MCF 10A (cell line): ENCODE data around the gene GPRIN1. TPM values are rescaled to one million over a fixed set of nuclear protein-coding genes. Genes with fewer than 3 reads are reported as not detected.
"Not testable (repeated sequence)": the region's sequence is repeated elsewhere in the genome, so short reads cannot be mapped to it uniquely, and the experiment has no call there.

Experiments
- BruUV-seq: library from RNA; stranded (reverse); fragments of 400-500 nt; replicated peaks from 2 replicates; lab custom pipeline; 2021; lab: Mats Ljungman, UMichigan
- CTCF ChIA-PET: fragments of 300-600 bp; sonication (Branson Sonifier 250); formaldehyde crosslinking; extraction: SDS; loops from one replicate; lab custom pipeline; 2021; ENCODE audit warnings: antibody characterized with exemption, inconsistent platforms; lab: Yijun Ruan, JAX
- POLR2A ChIA-PET: fragments of 300-600, 350-650 bp; sonication (Branson Sonifier 250); formaldehyde crosslinking; extraction: SDS; loops from one replicate; lab custom pipeline; 2020; ENCODE audit warnings: antibody characterized with exemption, inconsistent platforms; lab: Yijun Ruan, JAX
- DNase-seq: peaks from one replicate; pipeline ENCODE4 v3.0.0-alpha.2; 2018; ENCODE audit not compliant: unreplicated experiment
- H3K27ac Mint-ChIP-seq: one replicate; pipeline ENCODE4 v1.8.0; 2022; ENCODE audit warnings: mild to moderate bottlenecking, low read depth, mixed read lengths; ENCODE audit not compliant: unreplicated experiment
- H3K27me3 Mint-ChIP-seq: one replicate; pipeline ENCODE4 v1.8.0; 2022; ENCODE audit warnings: mixed read lengths; ENCODE audit not compliant: insufficient read depth, unreplicated experiment
- H3K36me3 Mint-ChIP-seq: one replicate; pipeline ENCODE4 v1.8.0; 2022; ENCODE audit warnings: mild to moderate bottlenecking, moderate library complexity, mixed read lengths; ENCODE audit not compliant: insufficient read depth, unreplicated experiment
- H3K4me1 Mint-ChIP-seq: one replicate; pipeline ENCODE4 v1.8.0; 2022; ENCODE audit warnings: mixed read lengths; ENCODE audit not compliant: insufficient read depth, unreplicated experiment
- H3K4me3 Mint-ChIP-seq: one replicate; pipeline ENCODE4 v1.8.0; 2022; ENCODE audit warnings: mild to moderate bottlenecking, moderate library complexity, mixed read lengths; ENCODE audit not compliant: unreplicated experiment
- H3K9me3 Mint-ChIP-seq: one replicate; pipeline ENCODE4 v1.8.0; 2022; ENCODE audit warnings: mixed read lengths; ENCODE audit not compliant: unreplicated experiment
- intact Hi-C: fragments of 100-400 bp; cut with micrococcal nuclease; formaldehyde crosslinking; loops from 2 replicates; pipeline ENCODE4 v1.14.1; 2022
- total RNA-seq: library from RNA; stranded (reverse); gene quantifications from 2 replicates; pipeline ENCODE4 v1.2.3, GENCODE V29; 2022
- TF ChIP-seq, protein P1 (sequence below): fragments of 200-600 bp; IDR thresholded peaks from one replicate; pipeline ENCODE4 v1.8.0; 2022; ENCODE audit warnings: antibody characterized with exemption, mild to moderate bottlenecking; ENCODE audit not compliant: unreplicated experiment

GPRIN1 gene
- total RNA-seq, 1 experiment from 2014 or later: 3.0 TPM

DNA sequence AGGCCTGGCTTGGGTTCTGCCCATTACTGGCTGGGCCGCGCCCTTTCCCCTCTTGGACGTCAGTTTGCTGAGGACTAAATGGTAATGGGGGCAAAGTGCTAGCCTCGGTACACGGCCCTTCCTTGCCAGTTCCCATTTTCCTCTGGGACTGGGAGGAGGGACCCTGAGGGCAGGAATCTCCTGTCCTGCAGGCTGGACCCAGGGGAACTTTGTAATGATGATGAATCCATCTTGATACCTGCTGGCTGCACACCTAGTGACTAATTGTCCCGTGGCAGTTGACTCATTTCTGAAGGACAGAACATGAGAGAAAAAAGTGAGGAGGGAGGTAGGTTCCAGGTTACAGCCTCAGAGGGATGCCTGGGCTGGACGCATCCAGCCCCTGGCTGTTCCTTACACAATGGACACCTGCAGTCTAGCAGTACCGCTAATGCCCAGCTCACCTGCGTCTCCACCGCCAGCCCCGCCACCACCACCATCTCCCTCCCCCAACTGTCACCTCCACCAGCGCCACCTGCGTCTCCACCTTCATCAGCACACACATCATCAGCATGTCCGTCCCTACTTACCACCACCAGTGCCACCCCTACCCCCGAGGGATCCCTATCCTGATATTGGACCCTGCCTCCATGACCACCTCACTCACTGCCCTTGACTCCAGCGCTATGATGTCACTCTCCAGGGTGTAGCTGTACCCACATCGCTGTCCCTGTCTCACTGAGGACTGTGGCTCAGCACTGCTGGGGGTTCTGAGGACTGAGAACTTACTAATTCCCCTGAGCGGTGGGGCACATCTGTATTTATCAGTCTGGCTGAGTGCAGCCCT, 56.5 kb downstream of the GPRIN1 start:
- POLR2A ChIA-PET: interaction anchor here (0.6 to 4.1 kb wide), 10 partner anchors 10 to 1135 kb away, joined by 3 to 38 read pairs (median 4); partner anchors contain the start of genes CLTB and RNF44

GRCh38 chr5:176552332-176552869, 57.6 kb downstream of the GPRIN1 start:
- DNase-seq: no peak
- ChIA-PET CTCF (interaction anchor here (0.5 to 3.3 kb wide), 4 partner anchors 14 to 76 kb away, joined by 4 to 22 read pairs (median 6); partner anchors contain the start of gene RNF44), POLR2A (interaction anchor here (0.6 to 4.1 kb wide), 5 partner anchors 9 to 140 kb away, joined by 3 to 38 read pairs (median 5); partner anchors contain the start of genes GPRIN1 and RNF44)
- H3K27me3 Mint-ChIP-seq: no peaks in the 10 kb centered on the region
- H3K4me3 Mint-ChIP-seq: no peak overlapping the region
- TF ChIP-seq, protein P1, sequence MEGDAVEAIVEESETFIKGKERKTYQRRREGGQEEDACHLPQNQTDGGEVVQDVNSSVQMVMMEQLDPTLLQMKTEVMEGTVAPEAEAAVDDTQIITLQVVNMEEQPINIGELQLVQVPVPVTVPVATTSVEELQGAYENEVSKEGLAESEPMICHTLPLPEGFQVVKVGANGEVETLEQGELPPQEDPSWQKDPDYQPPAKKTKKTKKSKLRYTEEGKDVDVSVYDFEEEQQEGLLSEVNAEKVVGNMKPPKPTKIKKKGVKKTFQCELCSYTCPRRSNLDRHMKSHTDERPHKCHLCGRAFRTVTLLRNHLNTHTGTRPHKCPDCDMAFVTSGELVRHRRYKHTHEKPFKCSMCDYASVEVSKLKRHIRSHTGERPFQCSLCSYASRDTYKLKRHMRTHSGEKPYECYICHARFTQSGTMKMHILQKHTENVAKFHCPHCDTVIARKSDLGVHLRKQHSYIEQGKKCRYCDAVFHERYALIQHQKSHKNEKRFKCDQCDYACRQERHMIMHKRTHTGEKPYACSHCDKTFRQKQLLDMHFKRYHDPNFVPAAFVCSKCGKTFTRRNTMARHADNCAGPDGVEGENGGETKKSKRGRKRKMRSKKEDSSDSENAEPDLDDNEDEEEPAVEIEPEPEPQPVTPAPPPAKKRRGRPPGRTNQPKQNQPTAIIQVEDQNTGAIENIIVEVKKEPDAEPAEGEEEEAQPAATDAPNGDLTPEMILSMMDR: no peak
- no peaks in the 10 kb centered on the region for H3K9me3 Mint-ChIP-seq
- H3K27ac Mint-ChIP-seq: peak overlapping the region; percentile 39
- intact Hi-C loops: no loop called here
- no TSS peak for BruUV-seq
- no peaks in the 10 kb centered on the region for H3K36me3 Mint-ChIP-seq
- H3K4me1 Mint-ChIP-seq: peaks cover 31% of the 10 kb centered on the region

More for the DNA sequence above, 56.5 kb downstream of the GPRIN1 start:
- Mint-ChIP-seq H3K36me3 (no peaks in the 10 kb centered on the region), H3K27me3 (no peaks in the 10 kb centered on the region), H3K4me1 (peaks cover 25% of the 10 kb centered on the region), H3K4me3 (peak overlapping the region; percentile 6), H3K9me3 (no peaks in the 10 kb centered on the region), H3K27ac (peak overlapping the region; percentile 39)
- intact Hi-C loops: no loop called here
- TF ChIP-seq, protein P1: no peak
- CTCF ChIA-PET: interaction anchor here (0.6 to 3.3 kb wide), 6 partner anchors 15 to 192 kb away, joined by 3 to 22 read pairs (median 6); partner anchors contain the start of genes RNF44 and TSPAN17
- BruUV-seq: no TSS peak
- DNase-seq: peak; percentile 90

DNA sequence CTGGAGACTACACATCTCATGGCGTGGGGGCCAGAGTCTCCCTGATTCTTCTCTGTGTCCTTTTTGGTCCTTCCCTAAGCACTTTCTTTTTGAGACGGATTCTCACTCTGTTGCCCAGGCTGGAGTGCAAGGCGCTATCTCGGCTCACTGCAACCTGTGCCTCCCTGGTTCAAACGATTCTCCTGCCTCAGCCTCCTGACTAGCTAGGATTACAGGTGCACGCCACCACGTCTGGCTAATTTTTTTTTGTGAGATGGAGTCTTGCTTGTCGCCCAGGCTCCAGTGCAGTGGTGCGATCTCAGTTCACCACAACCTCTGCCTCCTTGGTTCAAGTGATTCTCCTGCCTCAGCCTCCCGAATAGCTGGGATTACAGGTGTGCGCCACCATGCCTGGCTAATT, 59.0 kb downstream of the GPRIN1 start:
- H3K36me3 Mint-ChIP-seq, H3K9me3 Mint-ChIP-seq, H3K4me3 Mint-ChIP-seq, DNase-seq, intact Hi-C loops, H3K27ac Mint-ChIP-seq, BruUV-seq, H3K27me3 Mint-ChIP-seq: not testable (repeated sequence)
- H3K4me1 Mint-ChIP-seq: peaks cover 29% of the 10 kb centered on the region
- ChIA-PET CTCF (interaction anchor here (1.1 kb wide), 2 partner anchors 16 to 134 kb away, joined by 3 to 5 read pairs; no protein-coding TSS in a partner anchor), POLR2A (interaction anchor here (1.4 to 3.0 kb wide), 2 partner anchors 14 to 135 kb away, joined by 3 to 14 read pairs; partner anchors contain the start of genes CLTB and RNF44)

DNA sequence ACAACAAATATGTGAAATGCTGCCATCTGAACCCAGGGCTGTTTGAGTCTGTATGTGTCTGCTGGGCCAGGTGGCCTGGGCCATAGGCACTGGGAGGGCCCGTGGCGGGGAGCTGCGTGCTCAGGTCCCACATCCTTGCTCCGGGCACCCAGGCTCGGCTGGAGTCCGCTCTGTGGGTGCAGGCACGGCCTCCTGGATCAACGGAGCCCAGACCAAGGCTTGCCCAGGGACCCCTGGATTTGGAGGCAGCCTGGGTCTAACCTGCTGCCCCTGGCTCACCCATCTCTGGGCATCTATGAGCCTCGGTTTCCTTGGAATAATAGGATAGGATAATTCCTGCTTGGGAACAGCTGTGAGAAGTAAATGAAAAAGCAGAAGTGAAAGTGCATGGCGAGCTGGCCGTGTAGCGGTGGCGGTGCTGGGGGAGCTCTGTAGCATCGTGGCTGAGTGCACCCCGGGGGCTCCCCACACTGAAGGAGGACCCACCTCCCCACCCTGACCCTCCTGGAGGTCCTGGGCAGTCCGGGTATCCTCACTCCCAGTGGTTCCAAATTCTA, 59.6 kb downstream of the GPRIN1 start:
- intact Hi-C loops: no loop called here
- Mint-ChIP-seq H3K4me1 (peaks cover 25% of the 10 kb centered on the region), H3K27ac (peak overlapping the region; percentile 31), H3K36me3 (no peaks in the 10 kb centered on the region), H3K9me3 (no peaks in the 10 kb centered on the region), H3K27me3 (no peaks in the 10 kb centered on the region), H3K4me3 (no peak overlapping the region)
- BruUV-seq: no TSS peak
- POLR2A ChIA-PET: interaction anchor here (1.2 to 3.0 kb wide), 3 partner anchors 13 to 134 kb away, joined by 3 to 14 read pairs (median 3); partner anchors contain the start of genes CLTB, FAF2 and RNF44
- no peak for DNase-seq
- CTCF ChIA-PET: interaction anchor here (0.6 to 1.1 kb wide), 5 partner anchors 8 to 832 kb away, joined by 3 to 5 read pairs (median 3); no protein-coding TSS in a partner anchor
- TF ChIP-seq, protein P1: no peak
